ENCODE measurements around the gene TEDC1.

Gene TEDC1

DNA sequence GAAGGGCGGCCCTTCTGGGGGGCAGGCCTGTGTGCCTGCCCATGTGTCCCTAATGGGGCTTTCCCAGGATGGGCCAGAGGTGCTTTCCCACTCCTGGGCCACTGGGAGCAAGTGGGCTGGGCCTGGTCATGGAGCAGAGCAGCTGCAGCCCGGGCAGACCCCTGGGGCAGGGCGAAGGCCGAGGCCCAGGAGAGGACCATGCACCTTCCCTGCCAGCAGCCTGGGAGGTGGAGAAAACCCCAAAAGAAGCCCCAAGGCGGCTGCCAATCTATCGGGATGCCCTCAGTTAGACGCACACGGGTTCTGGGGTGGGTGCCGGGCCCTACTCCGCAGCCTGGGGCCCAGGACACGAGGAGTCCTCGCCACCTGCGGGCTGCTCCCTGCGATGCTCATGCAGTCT, 32.5 kb upstream of the TEDC1 start:
- no peak for DNase-seq (ENCODE audit: low read depth)

DNA sequence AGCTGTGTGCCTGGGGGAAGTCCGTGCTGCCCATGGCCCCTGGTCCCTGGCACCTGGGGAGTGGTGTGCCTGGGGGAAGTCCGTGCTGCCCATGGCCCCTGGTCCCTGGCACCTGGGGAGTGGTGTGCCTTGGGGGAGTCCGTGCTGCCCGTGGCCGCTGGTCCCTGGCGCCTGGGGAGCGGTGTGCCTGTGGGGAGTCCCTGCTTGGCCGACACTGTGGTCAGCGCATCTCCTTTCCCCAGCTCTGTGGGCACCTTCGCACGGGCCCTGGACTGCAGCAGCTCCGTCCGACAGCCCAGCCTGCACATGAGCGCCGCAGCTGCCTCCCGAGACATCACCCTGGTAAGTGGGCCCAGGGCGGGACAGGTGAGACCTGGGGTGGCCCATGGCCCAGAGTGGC, 30.9 kb upstream of the TEDC1 start:
- no peak for DNase-seq (ENCODE audit: low read depth)

DNA sequence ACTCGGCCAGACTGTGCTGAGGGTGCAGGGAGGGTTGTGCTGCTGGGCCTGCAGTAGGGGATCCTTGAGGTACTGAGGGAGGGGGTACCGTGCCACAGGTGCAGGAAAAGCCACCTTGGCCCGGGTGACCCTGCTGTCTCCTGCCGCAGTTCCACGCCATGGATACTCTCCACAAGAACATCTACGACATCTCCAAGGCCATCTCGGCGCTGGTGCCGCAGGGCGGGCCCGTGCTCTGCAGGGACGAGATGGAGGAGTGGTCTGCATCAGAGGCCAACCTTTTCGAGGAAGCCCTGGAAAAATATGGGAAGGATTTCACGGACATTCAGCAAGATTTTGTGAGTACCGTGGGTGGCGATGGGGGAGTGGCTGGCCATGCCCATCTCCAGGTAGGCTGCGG, 30.4 kb upstream of the TEDC1 start:
- DNase-seq (ENCODE audit: low read depth) = no peak

DNA sequence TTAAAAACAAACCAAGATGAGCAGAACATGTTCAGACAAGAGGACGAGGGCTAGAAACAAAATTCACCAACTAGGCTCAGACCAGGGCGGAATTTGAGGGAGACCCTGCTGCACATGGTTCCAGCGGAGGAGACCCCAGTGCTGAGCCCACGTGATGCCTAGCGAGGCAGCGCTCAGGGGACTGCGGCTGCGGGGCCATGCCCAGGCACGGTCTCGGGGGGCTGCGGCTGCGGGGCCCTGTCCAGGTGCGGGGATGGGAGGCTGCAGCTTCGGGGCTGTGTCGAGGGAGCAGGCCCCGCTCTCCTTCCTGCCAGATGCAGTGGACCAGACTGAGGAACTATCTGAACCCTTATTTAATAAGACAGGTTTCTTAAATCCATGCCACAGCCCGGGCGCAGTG, 29.1 kb upstream of the TEDC1 start:
- no peak for DNase-seq (ENCODE audit: low read depth)

DNA sequence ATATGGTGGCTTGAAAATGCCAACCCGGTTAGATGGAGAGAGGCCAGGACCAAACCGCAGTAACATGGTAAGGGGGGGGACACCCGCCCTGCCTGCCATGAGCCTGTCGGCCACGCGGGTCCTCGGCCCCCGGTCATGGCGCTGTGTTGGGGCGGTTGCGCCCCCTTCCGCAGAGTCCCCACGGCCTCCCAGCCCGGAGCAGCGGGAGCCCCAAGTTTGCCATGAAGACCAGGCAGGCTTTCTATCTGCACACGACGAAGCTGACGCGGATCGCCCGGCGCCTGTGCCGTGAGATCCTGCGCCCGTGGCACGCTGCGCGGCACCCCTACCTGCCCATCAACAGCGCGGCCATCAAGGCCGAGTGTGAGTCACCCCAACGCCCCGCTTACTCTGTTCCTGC, 26.5 kb upstream of the TEDC1 start:
- no peak for DNase-seq (ENCODE audit: low read depth)

DNA sequence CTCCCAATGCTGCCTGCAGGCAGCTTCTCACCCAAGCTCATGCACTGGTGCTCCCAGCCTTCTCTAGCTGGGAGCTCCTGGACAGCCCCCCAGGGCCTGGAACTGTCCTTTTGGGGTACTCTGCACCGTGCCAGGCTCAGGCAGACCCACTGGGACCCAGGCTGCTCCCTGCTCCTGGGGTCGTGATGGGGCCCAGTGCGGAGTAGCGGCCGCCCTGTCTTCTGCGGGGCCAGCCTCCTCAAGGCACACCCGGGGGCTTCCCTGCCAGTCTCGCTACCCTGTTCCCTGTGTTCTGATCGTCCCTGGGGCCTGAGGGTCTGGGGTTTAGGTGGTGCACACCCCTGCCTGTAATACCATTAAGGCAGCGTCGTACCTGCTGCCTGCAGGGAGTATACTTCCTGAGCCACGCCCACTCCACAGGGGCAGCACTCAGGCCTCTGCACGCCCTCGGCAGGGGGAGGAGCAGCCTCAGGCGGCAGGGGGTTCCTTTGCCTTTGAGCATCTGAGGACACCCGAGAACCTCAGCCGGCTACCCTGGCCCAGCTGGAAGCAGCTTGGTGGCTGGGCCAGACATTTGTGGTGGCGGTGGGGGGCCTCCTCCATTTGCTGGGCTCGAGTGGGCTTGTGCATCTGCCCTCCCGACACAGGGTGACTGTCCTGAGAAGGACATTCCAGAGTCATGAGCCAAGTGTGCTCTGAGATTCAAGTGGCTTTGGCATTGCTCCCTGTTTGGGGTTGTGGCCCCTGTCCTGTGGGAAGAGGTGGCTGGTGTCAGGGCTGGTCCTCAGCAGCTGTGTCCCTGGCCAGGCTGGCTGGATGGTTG, 25.6 kb upstream of the TEDC1 start:
- DNase-seq (ENCODE audit: low read depth) = peak; percentile 54

DNA sequence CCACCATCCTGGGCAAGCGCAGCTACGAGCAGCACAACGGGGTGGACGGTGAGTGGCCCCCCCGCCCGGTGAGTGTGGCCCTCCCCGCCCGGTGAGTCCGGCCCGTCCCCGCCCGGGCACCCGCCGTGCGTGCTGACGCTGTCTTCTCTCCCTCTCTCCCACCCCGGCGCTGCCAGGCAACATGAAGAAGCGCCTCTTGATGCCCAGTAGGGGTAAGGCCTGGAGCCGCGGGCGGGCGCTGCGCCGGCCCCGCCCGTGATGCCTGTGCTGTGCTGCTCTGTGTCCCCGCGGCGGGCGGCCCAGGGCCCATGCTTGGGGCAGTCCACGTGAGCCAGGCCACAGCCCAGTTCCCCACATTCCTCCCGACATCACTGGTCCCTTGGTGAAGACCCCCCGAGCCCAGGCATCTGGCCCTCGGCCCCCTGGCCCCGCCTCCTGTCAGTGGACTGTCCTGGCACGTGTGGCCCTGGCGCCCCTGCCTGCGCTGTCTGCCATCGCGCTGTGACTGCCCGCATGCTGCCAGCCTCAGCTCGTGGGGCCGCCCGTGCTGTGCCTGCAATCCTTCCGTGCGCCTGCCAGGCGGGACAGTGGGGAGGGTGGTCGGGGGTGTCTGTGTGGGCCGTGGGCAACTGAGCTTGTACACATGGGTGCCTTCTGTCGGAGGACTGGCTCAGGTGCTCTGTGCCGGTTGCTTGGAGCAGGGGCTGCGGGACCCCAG, 24.4 kb upstream of the TEDC1 start:
- DNase-seq (ENCODE audit: low read depth) = no peak

DNA sequence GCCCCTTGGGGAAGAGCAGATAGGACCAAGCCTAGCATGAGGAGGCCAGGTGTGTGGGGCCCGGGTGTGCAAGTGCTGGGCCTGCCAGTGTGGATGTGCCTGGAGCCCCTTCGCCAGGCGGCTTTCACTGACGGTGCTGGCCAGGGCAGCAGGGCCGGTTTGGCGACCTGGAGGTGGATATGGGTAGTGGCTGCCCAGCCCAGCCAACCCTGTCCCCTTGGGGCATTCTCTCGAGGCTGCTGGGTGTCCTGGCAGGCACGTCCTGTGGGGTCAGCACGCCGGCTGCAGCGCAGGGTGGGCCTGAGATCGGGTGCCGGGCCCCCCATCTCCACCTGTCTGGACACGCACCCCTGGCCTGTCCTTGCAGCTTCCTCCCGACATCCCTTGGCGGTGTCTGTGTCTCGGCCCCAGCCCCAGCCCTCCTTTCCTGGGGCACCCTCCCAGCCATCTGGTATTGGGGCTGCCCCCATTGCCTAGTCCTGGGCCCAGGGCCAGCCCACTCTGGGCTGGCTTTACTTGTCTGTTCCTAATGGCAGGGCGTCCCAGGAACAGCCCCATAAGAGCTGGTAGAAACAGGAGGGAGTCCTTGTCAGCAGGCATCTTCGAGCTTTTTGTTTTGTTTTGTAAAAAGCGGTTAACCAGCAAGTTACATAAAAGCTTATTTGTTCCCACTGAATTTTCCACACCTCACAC, 23.7 kb upstream of the TEDC1 start:
- DNase-seq (ENCODE audit: low read depth) = no peak

DNA sequence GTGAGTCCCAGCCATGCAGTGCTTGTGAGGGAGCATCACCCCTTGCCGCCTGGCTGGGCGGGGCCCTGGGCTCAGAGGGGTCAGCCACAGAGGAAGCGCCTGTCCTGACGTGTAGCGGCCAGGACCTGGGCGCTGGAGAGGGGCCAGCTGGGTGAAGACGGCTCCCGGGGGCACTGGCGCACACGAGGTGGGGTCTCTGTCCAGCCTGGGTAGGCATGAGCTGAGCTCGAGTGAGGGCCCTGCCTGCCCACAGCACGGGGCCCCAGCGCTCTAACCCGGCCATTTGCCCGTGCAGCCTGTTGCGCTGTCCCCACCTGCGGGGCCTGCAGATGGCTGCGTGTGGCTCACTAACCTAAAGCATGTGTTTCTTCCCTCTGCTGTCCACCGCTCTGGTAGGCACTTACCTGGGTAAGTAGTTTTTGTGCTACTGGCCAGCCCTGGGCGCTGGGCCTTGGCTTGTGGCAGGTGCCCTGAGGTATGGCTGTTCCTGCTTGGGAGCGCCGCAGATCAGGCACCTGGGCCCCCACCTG, 23.0 kb upstream of the TEDC1 start:
- no peak for DNase-seq (ENCODE audit: low read depth)

DNA sequence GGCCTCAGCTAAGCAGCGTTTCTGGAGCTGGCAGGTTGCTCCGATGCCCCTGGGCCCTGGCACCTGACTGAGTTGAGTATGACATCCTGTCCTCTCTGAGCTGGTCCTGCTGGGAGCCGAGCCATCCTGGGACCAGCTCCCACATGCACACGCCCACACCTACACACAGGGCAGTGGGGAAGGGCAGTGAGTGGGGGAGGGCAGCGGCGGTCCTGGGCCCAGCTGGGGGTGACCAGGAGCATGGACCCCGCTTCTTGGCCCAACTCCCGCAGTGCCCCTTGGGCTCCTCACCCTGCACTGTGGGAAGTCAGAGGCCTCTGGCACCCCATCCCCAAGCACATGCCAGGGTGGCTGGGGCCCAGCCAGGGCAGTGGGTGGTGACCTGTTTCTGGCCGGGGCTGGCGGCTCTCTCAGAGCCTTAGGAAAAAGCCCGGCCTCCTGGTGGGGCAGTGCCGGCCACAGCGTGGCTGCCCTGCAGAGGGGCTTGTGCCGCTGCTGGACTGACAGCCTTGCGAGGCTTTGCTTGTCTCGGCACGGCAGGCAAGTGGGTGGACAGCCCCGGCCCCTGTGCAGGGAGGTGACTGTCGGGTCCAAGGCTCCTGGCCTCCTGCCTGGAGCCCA, 22.3 kb upstream of the TEDC1 start:
- DNase-seq (ENCODE audit: low read depth) = no peak

DNA sequence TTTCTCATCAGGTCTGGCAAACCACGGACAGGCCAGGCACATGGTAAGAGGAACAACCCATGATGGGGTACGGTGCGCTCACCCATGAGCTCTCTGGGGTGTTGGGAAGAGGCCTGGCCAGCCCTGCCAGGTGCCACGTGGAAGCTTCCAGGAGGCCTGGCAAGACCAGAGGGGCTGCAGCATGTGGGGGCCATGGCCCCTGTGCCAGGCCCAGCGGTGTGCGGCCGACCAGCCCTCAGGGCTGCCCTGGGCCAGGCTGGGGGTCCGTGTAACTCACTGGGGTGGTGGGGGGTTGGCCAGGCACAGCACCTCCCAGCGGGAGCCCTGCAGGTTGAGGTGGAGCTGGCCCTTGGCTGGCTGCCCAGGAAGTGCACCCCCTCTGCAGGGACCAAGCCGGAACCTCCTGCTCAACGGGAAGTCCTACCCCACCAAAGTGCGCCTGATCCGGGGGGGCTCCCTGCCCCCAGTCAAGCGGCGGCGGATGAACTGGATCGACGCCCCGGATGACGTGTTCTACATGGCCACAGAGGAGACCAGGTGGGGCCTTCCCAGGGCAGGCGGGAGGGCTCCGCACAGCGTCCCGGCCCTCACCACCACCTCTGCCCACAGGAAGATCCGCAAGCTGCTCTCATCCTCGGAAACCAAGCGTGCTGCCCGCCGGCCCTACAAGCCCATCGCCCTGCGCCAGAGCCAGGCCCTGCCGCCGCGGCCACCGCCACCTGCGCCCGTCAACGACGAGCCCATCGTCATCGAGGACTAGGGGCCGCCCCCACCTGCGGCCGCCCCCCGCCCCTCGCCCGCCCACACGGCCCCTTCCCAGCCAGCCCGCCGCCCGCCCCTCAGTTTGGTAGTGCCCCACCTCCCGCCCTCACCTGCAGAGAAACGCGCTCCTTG, 21.3 kb upstream of the TEDC1 start:
- no peak for DNase-seq (ENCODE audit: low read depth)

DNA sequence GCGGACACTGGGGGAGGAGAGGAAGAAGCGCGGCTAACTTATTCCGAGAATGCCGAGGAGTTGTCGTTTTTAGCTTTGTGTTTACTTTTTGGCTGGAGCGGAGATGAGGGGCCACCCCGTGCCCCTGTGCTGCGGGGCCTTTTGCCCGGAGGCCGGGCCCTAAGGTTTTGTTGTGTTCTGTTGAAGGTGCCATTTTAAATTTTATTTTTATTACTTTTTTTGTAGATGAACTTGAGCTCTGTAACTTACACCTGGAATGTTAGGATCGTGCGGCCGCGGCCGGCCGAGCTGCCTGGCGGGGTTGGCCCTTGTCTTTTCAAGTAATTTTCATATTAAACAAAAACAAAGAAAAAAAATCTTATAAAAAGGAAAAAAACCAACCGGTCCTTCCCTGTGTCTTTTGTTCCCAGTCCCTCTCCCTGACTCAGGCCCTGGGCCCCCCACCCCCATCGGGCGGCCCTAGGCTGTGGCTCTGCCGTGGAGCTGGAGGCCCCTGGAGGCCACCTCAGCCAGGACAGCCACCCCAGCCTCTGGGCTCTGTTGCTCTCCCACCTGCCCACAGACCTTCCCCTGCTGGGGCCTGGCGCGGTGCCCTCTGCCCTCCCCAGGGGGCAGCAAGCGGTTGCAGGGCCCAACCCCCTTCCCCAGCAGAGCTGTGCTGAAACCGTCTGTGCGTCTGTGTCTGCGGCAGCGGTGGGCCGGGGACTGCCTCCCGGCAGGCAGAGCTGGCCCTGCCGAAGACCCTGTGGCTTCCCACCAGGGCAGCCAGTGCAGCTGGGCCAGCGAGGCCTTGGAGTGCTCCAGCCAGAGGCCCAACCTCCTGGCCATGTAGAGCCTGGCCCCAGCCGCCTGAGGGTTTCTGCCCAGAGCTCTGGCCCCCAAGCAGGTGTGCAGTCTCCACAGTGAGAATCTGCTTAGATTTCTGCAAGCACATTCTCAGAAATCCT, 20.4 kb upstream of the TEDC1 start:
- DNase-seq (ENCODE audit: low read depth) = no peak

DNA sequence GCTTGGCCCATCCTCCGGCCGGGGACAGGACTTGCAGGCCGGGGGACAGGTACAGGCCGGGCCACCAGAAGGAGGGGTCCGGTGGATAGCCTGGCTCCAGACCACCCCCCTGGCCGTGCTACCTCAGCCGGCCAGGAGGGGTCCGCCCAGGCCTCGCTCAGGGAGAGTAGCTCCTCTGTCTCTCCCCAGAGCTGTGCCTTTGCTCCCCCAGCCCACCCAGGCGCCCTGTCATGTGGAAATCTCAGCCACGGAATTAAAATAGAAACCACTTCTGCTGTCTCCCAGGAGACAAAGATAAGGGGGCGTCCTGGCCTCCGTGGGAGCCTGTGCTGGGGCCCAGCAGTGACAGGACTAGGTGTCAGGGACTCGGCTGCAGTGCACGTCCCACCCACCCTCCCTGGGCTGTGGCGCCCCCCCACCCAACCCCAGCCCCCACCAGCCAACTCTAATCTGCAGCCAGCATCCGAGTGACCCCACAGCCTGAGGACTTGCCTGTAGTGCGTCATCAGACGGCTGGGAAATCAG, 19.7 kb upstream of the TEDC1 start:
- no peak for DNase-seq (ENCODE audit: low read depth)

DNA sequence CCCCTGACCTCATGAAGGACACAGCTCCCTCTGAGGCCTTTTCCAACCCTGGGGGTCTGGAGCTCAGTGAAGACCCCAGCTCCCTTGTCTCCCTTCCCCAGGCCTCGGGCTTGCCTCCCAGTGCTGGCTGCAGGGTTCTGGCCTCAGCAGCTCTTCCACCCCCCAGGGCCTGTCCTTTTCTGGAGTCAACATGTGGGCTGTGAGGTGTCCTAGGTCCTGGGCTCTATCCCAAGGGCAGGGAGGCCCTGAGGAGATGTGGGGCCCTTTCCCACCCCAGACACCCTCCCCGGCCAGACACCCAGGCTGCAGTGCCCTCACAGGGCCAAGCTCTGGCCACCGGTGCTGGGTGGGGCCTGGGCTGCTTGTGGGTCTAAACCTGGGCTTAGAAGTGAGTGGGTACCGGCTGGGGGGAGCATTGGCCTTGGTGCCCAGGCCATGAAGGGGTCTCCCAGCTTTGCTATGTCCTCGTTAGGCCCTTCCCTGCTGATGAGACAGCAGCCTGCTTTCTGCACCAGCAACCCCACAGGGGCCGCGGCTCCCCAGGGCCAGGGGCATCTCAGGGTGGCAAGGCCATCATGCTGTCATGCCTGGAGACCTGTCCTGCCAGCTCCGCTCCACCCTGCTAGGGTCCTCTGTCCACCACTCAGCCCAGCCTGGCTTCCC, 19.1 kb upstream of the TEDC1 start:
- no peak for DNase-seq (ENCODE audit: low read depth)

DNA sequence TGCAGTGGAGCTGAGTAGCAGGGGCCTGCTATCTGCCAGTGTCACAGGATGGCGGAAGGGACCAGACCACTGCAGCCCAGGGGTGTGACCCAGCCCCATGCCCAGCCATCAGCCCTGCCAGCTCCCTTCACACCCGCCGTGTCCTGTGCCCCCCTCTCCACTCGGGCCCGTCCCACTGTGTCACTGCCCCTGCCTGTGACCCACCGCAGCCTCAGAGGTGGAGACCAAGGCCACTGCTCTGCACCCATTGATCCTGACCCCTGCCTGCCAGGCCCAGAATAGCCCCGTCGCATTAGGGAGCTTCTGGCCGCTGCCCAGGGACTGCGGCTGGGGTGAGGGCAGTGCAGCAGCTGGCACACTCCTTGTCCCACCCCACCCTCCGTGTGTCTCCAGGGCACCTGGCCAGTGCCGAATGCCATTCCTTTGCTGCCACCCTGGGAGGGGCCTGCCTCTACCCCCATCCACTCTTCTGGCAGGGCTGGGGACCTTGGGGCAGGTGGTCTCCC, 18.5 kb upstream of the TEDC1 start:
- no peak for DNase-seq (ENCODE audit: low read depth)

DNA sequence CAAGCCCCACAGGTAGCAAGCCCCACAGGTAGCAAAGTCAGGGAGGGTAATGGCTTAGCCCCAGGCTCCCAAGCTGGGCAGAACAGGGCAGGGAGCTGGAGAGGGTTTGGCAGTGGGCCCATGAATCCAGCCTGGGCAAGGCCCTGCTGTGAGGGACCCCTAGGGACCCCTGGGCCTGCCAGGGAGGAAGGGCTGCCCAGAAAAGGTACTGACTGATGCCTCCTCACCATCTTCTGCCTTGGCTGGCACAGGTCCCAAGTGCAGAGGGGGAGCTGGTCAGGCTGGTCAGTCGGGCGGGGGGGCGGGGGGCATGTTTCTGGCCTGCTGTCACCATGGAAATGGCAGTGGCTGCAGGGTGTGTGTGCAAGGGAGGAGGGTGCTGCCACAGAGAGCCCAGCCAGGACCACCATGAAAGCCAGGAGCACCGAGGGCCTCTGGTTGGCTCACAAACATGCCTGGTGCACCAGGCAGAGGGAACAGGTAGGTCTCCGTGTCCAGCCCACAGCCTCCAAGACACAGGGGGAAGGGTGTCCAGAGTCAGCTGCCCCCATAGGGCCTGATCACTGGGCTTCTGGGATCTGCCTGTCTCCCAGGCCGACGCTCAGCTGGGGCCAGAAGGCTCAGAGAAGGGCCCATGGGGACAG, 17.9 kb upstream of the TEDC1 start:
- no peak for DNase-seq (ENCODE audit: low read depth)

DNA sequence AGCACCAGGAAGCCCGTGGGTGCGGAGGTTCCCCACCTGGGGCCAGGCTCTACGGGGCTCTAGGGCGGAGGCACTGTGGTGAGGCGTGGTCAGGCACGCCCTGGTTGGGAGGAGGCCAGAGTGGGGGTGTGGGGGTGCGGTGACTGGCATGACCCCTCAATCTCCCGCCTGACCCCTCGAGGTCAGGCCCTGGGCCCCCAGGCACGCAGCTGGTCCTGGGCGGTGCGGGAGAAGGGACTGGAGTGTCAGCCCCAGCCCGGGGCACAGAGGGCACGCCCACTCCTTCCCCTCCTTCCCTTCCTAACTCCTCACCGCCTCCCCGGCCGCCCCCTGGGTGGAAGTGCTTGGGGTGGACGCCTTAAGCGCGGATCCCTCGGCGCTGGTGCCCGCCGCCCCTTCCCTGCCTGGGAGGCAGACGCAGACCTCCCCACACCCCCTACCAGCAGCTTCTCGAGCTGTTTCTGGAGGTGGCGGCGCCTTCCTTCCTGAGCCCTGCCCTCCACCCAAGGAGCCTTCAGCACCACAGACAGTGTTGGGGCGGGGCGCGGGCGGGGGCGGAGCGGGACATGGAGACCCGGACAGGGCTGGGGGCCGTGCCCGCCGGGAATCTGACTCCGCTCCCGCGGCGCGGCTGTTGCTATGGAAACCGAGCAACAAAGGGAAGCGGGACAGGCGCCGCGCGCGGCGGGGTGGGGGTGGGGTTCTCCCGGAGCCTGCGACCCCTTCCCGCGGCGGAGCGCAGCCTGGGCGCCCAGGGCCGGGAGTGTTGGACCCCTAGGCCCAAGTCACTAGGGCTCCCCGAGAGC, 17.2 kb upstream of the TEDC1 start:
- DNase-seq (ENCODE audit: low read depth) = peak; percentile 85
